BE2C (cell line): ENCODE results near the gene SREK1IP1. TPM values are rescaled to one million over a fixed set of nuclear protein-coding genes. Genes with fewer than 3 reads are reported as not detected.
A peak's percentile ranks its signal among the peaks of the same experiment; 100 is the strongest.

Experiments
- DNase-seq: peaks from one replicate; pipeline ENCODE4 v3.0.0-alpha.2; 2020
- H3K27me3 ChIP-seq: fragments of 250-450 bp; sonication (Bioruptor Pico); 2 replicates; pipeline ENCODE4 v1.5.1; 2020; ENCODE audit warnings: mild to moderate bottlenecking
- H3K36me3 ChIP-seq: fragments of 250-450 bp; sonication (Bioruptor Pico); 2 replicates; pipeline ENCODE4 v1.5.1; 2020; ENCODE audit warnings: mild to moderate bottlenecking
- H3K4me1 ChIP-seq: fragments of 250-450 bp; sonication (Bioruptor Pico); 2 replicates; pipeline ENCODE4 v1.5.1; 2020
- H3K4me3 ChIP-seq: 2 replicates; pipeline ENCODE4 v1.5.1; 2011; ENCODE audit warnings: low read depth, low read length
- H3K9me3 ChIP-seq: fragments of 250-450 bp; sonication (Bioruptor Pico); 2 replicates; pipeline ENCODE4 v1.5.1; 2020
- CTCF ChIP-seq: IDR thresholded peaks from 2 replicates; pipeline ENCODE4 v1.5.1; 2012; ENCODE audit warnings: mild to moderate bottlenecking, low read depth, low read length
- polyA plus RNA-seq: library from polyadenylated mRNA; unstranded; fragments of >200 nt; gene quantifications from one replicate; pipeline ENCODE4 v1.2.1, GENCODE V29; 2012; ENCODE audit warnings: low read depth, missing spikeins; ENCODE audit not compliant: insufficient read length, insufficient read depth

Gene SREK1IP1
- polyA plus RNA-seq: 12.1 TPM

GRCh38 chr5:64768358-64769312 is at the start of gene SREK1IP1, which contains the start of gene CWC27:
Gene SREK1IP1 (minus strand): TSS chr5:64768691. CDS start chr5:64768517, 174 bp downstream.
Gene CWC27 (plus strand): TSS chr5:64768930. CDS start chr5:64769147, 217 bp downstream.
- Histone ChIP-seq H3K4me1 (peaks cover 3% of the 10 kb centered on the region; the same call in 1 of the 2 replicates), H3K27me3 (no peaks in the 10 kb centered on the region), H3K36me3 (peaks cover 3% of the 10 kb centered on the region; the same call in 1 of the 2 replicates), H3K4me3 (peak within 1 kb of the TSS; percentile 97), H3K9me3 (no peaks in the 10 kb centered on the region)
- 0 out of 2 replicates have a peak, but pooled peaks have one; percentile 24 for TF ChIP-seq CTCF
- peak; percentile 87 for DNase-seq

GRCh38 chr5:64818245-64818644 is 49.8 kb upstream of the SREK1IP1 start:
- H3K4me1 ChIP-seq: peaks cover 6% of the 10 kb centered on the region; the same call in 1 of the 2 replicates
- H3K36me3 ChIP-seq: no peaks in the 10 kb centered on the region
- H3K27me3 ChIP-seq: no peaks in the 10 kb centered on the region
- no peak overlapping the region for H3K4me3 ChIP-seq
- no peak for DNase-seq
- H3K9me3 ChIP-seq: no peaks in the 10 kb centered on the region
- no peak for TF ChIP-seq CTCF

GRCh38 chr5:64814073-64814472 is 45.6 kb upstream of the SREK1IP1 start:
- TF ChIP-seq CTCF: no peak
- Histone ChIP-seq H3K9me3 (no peaks in the 10 kb centered on the region), H3K4me3 (no peak overlapping the region), H3K36me3 (no peaks in the 10 kb centered on the region), H3K4me1 (peaks cover 6% of the 10 kb centered on the region; the same call in 1 of the 2 replicates), H3K27me3 (no peaks in the 10 kb centered on the region)
- DNase-seq: no peak

GRCh38 chr5:64811050-64811640 is 42.7 kb upstream of the SREK1IP1 start:
- H3K9me3 ChIP-seq: no peaks in the 10 kb centered on the region
- no peak overlapping the region for H3K4me3 ChIP-seq
- no peaks in the 10 kb centered on the region for H3K4me1 ChIP-seq
- peak; percentile 8 for DNase-seq
- no peaks in the 10 kb centered on the region for H3K27me3 ChIP-seq
- peak; percentile 81 for TF ChIP-seq CTCF
- no peaks in the 10 kb centered on the region; the same call in 1 of the 2 replicates for H3K36me3 ChIP-seq

GRCh38 chr5:64807520-64807919 is 39.0 kb upstream of the SREK1IP1 start:
- no peaks in the 10 kb centered on the region for H3K9me3 ChIP-seq

More at GRCh38 chr5:64807520-64807919, 39.0 kb upstream of the SREK1IP1 start:
- no peaks in the 10 kb centered on the region for H3K27me3 ChIP-seq
- no peak for DNase-seq
- no peak overlapping the region for H3K4me3 ChIP-seq
- no peaks in the 10 kb centered on the region for H3K4me1 ChIP-seq
- TF ChIP-seq CTCF: no peak
- H3K36me3 ChIP-seq: no peaks in the 10 kb centered on the region; the same call in 1 of the 2 replicates
